ENCODE data around the gene KIAA0825.

GRCh38 chr5:94499806-94500205, 118.6 kb downstream of the KIAA0825 start:
- no peak for TF ChIP-seq CTCF (IDR thresholded peaks at IDR 0.05)
- TF ChIP-seq POLR2A (IDR thresholded peaks at IDR 0.05) = no peak
- no peak for TF ChIP-seq EP300 (IDR thresholded peaks at IDR 0.05; ENCODE audit: low read depth)
